ENCODE data around the gene MMP24OS.

The MMP24OS gene

DNA sequence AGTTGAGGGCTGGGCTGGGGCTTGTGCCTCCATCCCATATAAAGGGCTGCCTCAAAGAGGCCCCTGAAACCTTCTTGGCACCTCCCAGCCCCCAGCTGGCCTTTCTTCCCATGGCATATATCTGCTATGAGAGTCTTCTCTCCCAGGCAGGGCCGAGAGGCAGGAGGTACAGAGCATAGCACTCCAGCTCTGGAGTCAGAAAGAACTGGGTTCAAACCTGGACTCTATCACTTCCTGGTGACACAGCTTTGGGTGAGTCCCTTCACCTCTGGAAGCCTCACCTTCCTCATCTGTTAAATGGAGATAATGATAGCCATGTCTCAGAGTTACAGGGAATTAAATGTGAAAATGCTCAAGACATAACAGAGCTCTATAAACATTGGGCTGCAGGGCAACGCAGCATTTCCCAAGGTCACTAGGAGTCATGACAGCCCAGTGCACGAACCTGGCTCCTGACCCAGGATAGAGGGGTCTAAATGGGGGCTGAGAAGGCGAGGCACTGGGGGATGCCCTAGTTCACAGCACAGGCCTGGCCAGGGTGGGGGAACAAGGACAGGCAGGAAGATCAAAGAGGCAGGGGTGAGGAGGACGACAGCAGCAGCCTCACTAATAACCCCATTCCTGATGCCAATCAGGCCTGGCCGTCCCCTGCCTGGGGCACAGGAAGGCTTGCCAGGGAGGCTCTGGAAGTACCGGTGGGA, 12.4 kb upstream of the MMP24OS start:
- no peak for DNase-seq

DNA sequence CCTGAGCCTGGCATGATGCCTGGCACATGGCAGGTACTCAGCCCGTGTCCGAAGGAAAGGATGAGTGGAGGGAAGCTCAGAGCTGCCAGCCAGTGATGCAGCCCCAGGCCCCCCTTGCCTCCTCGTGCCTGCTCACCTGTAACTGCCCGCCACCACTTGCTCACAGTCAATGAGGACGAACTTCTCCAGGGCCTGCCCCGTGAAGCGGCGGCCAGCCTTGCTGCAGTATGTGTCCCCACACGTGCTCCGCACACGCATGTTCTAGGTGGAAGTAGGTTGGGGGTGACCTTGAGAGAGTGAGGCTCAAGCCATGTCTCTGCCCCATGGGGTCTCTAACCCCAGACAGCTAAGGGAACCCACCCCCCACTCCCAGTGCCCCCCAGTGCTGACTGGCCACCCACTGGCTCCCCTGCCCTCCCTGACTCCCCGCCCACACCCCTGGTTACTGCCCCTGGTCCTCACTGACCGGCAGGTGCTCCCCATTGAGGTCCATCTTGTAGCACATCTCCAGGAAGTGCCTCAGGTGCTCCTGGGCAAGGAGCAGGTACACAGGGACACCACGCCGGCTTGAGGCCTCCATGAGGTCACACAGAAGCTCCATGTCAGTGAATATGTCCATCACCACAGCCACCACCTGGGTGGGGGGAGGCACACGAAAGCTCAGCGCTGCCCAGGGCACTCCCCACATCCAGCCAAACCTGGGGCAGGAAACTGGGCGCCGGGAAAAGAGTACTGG, 10.6 kb upstream of the MMP24OS start:
- DNase-seq = no peak

DNA sequence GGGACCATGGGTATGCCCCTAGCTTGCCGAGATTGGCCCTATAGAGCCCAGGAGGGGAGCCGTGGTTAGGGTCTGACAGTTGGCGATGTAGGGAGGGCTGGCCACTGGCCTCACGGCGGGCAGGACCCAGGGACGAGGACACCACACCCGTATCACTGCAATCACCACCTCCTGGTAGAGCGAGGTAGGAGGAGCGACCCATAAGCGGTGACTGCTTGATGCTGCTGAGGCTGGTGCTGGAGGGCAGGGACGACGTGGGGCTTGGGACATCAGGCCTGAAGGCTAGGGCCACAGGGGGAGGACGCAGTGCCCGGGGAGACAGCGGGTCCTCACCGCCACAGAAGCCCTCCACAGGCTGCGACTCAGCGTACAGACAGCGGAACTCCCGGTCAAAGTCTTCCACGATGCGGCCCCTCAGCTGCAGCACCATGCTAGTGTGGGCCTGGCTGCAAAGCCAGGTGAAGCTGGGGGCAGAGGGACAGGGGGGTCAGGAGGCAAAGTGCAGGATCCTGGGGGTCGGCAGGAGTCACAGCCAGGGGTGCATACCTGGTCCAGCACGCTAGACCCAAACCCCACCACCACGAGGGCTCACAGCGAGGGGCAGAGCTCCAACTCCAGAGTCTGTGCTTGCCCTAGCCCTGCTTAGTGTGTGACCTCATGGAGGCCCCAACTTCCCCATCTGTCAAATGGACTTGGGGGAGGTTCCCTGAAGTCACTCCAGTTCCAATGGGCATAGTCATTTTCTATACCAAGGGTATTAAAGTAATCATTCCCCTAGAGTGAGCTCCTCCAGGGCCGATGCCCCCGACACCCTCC, 9.8 kb upstream of the MMP24OS start:
- no peak for DNase-seq

DNA sequence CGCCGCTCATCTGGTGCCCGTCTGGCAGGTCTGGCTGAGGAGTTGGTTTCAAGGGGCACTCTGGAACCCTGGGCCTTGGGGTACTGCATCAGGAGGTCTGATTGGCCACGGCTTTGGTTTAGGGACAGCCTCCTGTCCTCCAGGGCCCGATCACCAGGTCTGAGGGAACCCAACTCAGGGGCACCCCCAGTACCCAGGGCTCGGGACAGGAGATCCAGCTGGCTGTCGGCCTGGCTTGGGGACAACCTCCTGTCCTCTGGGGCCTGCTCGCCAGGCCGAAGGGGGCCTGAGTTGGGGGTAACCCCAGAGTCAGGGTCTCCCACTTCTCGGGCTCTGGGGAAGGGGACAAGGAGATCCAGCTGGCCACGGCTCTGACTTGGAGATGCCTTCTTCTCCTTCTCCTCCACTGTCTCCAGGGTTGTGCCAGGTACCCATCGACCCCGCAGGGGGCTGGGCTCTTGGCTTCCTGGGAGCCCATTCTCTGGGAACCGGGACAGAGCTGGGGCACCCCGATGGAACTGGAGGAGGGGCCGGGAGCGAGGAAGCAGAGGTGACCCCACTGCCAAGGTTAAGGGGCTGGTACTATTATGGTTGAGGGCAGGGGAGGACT, 9.1 kb upstream of the MMP24OS start:
- no peak for DNase-seq

DNA sequence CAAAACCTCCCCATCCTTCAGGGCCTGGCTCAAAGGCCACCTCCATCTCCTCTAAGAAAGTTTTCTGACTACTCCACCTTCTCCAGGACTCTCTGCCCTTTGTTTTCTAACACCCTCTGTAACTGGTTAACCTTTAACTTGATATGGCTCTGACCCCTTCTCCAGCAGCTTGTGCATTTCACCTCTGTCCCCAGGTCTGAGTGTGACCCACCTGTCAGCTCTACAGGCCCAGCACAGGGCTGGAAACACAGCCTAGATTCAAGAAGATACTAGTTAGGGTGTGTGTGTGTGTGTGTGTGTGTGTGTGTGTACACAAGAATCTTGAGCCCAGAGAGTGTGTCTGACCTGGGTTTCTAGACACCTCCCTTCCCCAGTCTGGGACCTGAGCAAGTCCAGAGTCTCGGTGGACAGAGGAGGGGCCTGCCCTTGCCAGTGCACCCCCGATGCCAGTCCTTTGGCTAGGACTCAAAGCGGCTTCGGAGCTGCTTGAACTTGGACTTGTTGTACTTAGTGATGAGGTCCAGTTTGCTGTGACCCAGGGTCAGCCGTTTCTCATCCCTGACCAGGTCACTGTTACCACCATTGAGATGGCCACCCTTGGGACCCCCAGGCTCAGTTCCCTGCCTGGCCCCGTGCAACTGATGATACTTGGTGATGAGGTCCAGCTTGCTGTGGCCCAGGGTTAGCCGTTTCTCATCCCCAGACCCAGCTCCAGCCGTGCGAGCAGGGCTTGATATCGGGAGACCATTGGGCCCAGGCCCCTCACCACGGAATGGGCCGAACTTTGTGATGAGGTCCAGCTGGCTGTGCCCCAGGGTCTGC, 8.4 kb upstream of the MMP24OS start:
- DNase-seq = no peak

DNA sequence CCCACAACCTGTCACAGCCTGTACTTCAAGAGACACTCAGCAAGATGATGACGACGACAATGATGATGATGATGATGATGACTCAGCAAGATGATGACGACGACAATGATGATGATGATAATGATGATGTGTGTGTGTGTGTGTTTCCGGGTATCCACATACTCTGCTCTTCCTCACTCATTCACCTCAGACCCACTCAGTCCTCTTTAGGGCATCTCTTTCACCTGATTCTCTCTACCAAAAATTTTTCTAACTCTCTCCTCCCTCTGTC, 7.8 kb upstream of the MMP24OS start:
- no peak for DNase-seq

DNA sequence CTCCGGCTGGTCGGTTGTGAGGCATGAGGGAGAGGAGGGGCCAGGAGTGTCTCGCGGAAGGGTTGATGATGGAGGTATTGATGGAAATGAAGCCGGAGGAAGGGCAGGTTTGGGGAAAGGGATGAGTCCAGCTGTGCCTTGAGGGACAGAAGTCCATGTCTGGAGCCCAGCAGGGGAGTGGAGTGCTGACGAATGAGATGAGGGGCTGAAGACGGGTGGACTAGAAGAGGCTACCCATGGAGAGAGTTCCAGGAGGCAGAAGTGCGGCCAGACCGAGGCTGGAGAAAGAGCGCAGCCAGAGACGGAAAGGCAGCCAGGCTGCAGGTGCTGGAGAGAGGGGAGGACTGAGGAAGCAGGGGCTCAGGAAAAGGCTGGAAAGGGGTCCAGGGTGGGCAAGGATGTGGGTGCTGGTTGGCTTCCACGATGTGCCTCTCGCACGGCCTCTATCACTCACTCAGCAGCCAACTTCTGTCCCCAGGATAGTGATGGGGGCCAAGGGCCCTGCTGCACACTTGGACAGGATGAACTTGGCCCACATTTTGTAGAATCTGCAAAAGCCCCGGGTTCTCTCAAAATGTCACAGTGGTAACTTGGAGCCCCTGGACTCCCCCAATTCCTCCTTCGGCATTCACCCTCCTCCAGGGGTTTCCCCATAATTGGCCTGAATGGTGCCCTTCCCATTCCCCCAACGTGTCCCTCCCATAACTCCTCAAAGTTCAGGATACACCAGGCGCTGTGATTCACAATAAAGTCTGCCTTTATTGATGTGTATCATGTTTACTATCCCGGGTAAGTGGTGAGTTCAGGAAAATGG, 7.3 kb upstream of the MMP24OS start:
- DNase-seq = no peak

DNA sequence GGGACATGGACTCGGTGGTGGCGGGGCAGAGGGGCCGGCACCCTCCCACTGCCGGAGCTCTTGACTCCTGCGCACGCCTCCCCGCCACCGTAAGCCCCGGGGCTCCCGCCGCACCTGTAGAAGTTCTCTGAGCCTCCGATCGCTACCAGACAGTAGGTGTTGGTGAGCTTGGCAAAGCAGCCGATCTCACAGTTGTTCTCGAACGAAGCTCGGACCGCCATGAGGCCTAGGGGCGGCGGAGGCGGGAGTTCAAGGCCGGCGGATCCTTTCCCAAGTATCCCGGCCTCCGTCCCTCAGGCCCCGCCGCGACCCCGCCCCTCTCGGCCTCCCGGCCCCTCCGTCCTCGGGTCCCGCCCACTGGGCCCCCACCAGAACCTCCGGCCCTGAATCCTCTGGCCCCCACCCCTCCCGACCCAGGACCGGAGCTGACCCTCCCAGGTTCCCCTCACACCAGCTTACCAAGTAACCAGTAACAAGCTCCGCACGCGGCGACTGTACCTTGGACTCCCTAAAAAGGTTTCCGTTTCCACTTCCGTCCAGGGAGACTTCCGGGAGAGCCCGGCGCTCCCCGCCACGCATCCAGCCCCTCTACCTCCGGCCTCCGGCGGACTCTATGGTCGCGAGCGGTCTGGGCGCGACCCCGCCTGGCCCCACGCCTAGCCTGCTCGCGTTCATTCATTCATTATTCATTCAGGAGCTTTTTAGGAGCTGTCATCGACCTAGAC, 6.5 kb upstream of the MMP24OS start, which contains the start of gene EIF6:
EIF6 (minus strand) TSS at position 506 of the 725 bp plus-strand sequence; CDS start at position 221, 285 bp downstream.
- peak; percentile 82 to 83 for DNase-seq

DNA sequence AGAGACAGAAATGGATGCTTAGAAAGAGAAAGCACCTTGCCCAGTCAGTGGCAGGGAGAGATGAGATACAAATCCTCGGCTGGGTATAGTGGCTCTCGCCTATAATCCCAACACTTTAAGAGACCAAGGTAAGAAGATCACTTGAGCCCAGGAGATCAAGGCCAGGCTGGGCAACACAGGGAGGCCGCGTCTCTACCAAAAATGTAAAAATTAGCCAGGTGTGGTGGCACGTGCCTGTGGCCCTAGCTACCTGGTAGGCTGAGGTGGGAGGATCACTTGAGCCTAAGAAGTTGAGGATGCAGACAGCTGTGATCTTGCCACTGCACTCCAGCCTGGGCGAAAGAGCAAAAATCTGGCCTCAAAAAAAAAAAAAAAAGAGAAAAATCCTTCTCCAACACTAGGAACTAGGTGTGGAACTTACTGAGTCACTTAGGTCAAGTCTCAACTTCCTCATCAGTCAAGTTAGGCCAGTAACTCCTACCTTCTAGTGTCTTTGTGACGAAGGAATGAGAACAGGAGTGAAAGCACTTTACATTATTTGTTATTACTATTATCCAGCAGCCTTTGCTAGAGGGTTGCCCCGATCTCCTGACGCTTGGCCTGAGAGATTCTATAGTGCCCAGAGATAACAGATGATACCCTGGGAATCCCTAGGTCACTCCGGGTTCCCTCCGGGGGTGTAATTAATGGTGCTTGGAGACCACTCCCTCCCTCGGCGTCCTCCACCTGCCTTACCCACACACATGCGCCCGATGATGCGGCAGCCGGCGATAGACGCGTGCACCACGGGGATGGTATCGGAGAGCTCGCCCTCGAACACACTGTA, 5.7 kb upstream of the MMP24OS start:
- DNase-seq = no peak

DNA sequence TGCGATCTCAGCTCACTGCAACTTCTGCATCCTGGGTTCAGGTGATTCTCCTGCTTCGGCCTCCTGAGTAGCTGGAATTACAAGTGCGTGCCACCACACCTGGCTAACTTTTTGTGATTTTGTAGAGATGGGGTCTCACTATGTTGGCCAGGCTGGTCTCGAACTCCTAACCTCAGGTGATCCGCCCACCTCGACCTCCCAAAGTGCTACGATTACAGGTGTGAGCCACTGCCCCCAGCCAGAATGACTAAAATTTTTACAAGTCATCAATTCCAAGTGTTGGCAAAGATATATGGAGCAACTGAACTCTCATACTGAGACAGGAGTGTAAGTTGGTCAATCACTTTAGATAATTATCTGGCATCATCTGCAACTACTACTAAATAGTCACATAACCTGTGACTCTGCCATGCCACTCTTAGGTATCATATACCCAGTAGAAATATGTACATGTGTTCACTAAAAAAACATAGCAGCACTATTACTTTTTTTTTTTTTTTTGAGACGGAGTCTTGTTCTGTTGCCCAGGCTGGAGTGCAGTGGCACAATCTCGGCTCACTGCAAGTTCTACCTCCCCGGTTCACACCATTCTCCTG, 3.7 kb upstream of the MMP24OS start:
- no peak for DNase-seq

DNA sequence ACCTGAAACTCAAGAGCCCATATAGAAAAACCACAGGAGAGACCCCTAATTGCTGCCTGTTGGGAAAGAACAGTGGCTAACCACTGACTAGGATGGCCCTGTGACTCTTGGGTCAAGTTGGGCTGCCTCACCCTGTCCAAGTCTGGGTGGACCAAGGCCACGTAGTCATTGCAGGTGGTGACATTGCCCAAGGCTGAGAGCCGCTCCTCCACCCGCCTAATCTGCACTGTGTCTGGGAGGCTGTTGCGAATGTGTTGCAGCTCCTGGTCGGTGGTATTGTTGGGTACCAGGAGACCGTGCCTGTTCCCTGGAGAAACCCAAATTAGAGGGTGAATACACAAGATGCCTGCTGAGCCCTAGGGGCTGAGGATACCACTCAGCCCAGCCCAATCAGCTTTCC, 2.6 kb upstream of the MMP24OS start:
- no peak for DNase-seq

DNA sequence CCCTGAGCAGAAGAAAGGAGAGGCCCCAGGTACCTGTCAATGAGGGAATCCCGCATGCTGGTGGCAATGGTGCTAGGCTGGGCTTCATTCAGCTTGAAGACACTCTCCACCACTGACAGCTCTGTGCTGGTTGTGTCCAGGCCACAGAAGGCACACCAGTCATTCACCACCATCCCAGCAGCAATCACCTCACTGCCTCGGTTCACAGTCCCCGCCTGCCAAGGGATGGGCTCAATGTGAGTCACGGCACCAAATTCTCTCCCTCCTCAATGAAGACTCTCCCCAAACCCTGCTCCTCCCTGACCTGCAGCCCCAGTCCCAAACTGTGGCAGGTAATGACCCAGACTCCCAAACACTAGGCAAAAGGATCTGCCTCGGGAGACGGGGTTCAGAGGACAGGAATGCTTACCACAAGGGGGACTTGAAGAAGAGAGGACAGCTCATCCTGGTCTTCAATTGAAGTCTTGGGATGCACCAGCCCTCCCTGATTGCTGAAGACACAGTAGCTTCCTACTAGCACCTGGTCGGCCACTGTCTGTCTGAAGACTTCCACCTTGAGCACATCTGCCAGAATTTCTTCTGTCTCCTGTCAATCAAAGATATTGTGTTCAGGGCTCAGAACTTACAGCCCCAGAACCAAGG, 1.7 kb upstream of the MMP24OS start:
- no peak for DNase-seq

DNA sequence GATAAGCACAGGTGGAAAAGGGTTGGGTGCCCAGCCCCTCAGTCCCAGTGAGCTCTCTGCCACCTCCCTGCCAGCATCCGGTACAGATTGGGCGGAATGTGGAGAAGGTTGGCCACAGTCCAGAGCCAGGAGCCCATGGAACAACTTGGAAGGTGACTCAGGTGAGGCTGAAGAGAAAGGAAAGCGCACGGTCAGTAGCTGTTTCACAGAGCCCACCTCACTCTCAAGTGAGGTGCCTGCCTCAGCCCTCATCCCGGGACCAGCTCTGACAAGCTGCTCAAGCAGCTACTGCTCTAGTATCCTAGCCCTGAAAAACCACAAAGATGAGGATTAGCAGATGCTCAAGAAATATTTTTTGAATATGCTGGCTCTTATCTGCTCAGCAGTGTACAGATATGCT, 1.1 kb upstream of the MMP24OS start:
- DNase-seq = no peak

DNA sequence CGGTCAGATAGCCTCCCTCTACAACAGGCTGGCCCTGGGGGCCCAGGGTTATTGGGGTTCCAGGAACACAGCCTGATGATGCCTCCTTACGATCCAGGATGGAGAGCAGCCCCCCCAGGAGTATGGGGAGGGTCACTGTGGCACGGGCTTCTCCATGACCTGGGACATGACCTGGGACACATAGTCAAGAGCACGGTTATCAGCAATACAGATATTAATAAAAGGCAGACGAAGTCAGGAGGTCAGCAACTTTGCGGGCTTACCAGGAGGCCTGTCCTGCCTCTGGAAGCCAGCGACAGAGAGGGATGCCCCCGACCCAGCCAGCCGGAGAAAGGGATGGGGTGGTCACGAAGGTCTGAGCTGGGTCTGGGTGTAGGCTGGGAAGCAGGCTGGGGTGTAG, 795 bp downstream of the MMP24OS start:
- no peak for DNase-seq

DNA sequence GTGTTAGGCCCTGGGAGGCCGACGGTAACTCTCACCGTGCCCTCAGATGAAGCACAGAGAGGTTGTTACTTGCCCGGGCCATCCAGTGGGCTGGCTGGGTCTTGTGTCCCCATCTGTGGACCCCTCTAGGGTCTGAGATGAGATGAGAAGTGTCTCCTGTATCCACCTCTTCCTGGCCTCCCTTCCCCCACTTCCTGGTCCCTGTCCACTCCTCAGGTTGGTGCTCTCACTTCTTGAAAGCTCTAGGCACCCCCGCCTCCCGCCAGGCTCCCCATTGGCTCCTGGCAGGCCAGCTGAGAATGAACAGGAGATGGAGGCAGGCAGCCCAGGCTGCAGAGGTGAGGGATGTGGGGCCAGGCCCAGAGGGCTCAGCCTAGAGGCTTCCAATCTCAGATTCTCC, 1.5 kb downstream of the MMP24OS start:
- no peak for DNase-seq

DNA sequence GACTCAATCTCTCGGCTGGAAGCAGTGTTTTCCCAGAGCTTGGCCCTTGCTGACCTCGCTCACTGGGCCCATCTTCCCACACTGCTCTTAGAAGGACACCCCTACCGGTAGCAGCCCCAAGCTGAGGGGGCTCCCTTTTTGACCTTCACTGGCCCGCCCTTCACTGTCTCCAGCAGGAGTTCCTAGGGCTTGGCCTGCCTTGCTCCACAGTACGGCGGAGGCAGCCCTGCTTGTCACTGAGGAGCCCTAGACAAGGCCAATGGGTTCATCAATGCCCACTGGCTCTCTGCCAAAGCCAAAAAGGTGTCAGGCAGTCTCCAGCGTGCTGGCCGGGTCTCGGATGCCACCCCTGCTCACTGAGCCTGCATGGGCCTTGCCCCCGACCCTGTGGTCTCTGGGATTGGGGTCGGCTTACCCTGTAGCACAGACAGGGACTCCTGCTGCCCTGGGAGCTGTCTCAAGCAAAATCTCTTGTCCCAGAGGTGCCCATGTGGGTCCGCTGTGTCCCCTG, 2.1 kb downstream of the MMP24OS start:
- DNase-seq = no peak

DNA sequence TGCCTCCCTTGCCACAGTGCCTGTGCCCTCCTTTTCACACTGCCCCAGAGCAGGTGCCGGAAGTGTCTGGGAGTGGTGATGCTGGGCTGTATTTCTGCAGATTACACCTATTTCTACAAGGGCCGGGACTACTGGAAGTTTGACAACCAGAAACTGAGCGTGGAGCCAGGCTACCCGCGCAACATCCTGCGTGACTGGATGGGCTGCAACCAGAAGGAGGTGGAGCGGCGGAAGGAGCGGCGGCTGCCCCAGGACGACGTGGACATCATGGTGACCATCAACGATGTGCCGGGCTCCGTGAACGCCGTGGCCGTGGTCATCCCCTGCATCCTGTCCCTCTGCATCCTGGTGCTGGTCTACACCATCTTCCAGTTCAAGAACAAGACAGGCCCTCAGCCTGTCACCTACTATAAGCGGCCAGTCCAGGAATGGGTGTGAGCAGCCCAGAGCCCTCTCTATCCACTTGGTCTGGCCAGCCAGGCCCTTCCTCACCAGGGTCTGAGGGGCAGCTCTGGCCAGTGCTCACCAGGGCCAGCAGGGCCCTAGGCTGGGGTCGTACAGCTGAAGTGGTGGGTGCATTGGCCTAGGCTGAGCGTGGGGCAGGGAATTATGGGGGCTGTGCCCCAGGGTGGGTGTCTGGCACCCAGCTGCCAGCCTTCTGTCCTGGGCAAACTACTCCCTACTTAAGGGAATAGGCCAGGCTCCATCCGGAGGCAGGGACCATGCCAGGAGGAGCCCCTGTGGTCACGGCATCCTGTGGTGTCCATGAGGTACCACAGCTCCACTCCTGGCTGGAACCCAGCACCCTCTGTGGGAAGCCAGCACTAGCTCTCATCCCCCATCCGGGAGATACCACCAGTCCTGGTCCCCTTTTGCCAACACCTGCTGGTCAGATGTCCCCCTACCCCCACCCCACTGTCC, 3.5 kb downstream of the MMP24OS start:
- no peak for DNase-seq
